ENCODE data around the gene FRRS1. TPM values are rescaled to one million over a fixed set of nuclear protein-coding genes. Genes with fewer than 3 reads are reported as not detected.

FRRS1 gene
- total RNA-seq, 1 donor from 2014 or later, result 9.1 TPM

- ATAC-seq (no peak), DNase-seq (no peak)
- Histone ChIP-seq H3K27me3 (ENCODE audit: low read depth) (no peaks in the 10 kb centered on the region), H3K36me3 (no peaks in the 10 kb centered on the region), H3K9me3 (no peaks in the 10 kb centered on the region), H3K27ac (no peak overlapping the region), H3K4me1 (peaks cover 10% of the 10 kb centered on the region), H3K4me3 (no peak overlapping the region)
- no peak for TF ChIP-seq CTCF (IDR thresholded peaks at IDR 0.05)
- intact Hi-C loops (cut with DNase I), result no loop called here
These were observed 14.4 kb downstream of the FRRS1 start for GRCh38 chr1:99751877-99752504.

- no peak for TF ChIP-seq CTCF (IDR thresholded peaks at IDR 0.05)
- Histone ChIP-seq H3K4me1 (no peaks in the 10 kb centered on the region), H3K27ac (no peak overlapping the region), H3K9me3 (no peaks in the 10 kb centered on the region), H3K36me3 (peaks cover 3% of the 10 kb centered on the region), H3K4me3 (no peak overlapping the region), H3K27me3 (ENCODE audit: low read depth) (no peaks in the 10 kb centered on the region)
- intact Hi-C loops (cut with DNase I), result no loop called here
- ATAC-seq (no peak), DNase-seq (no peak)
These were observed 16.7 kb downstream of the FRRS1 start for GRCh38 chr1:99749504-99750347.

GRCh38 chr1:99748419-99748818 lies 18.0 kb downstream of the FRRS1 start:
- DNase-seq, result no peak
- H3K27me3 ChIP-seq (ENCODE audit: low read depth), result no peaks in the 10 kb centered on the region
- peaks cover 3% of the 10 kb centered on the region for H3K36me3 ChIP-seq
- no peaks in the 10 kb centered on the region for H3K4me1 ChIP-seq
- H3K27ac ChIP-seq, result no peak overlapping the region
- no peak overlapping the region for H3K4me3 ChIP-seq
- intact Hi-C loops (cut with DNase I), result no loop called here
- H3K9me3 ChIP-seq, result no peaks in the 10 kb centered on the region
- ATAC-seq, result no peak
- TF ChIP-seq CTCF (IDR thresholded peaks at IDR 0.05), result no peak

GRCh38 chr1:99745684-99746083 lies 20.8 kb downstream of the FRRS1 start:
- intact Hi-C loops (cut with DNase I), result no loop called here
- H3K4me1 ChIP-seq, result no peaks in the 10 kb centered on the region
- TF ChIP-seq CTCF (IDR thresholded peaks at IDR 0.05), result no peak
- no peaks in the 10 kb centered on the region for H3K9me3 ChIP-seq
- H3K27me3 ChIP-seq (ENCODE audit: low read depth), result no peaks in the 10 kb centered on the region
- H3K27ac ChIP-seq, result no peak overlapping the region
- H3K4me3 ChIP-seq, result no peak overlapping the region
- ATAC-seq, result no peak
- DNase-seq, result no peak
- peaks cover 17% of the 10 kb centered on the region for H3K36me3 ChIP-seq

GRCh38 chr1:99745061-99745460 lies 21.4 kb downstream of the FRRS1 start:
- no peaks in the 10 kb centered on the region for H3K27me3 ChIP-seq (ENCODE audit: low read depth)
- H3K4me1 ChIP-seq, result no peaks in the 10 kb centered on the region
- intact Hi-C loops (cut with DNase I), result no loop called here
- peaks cover 23% of the 10 kb centered on the region for H3K36me3 ChIP-seq
- no peak for TF ChIP-seq CTCF (IDR thresholded peaks at IDR 0.05)
- H3K4me3 ChIP-seq, result no peak overlapping the region
- DNase-seq (no peak), ATAC-seq (no peak)
- H3K9me3 ChIP-seq, result no peaks in the 10 kb centered on the region
- H3K27ac ChIP-seq, result no peak overlapping the region
